ENCODE data around the gene PLBD2.

PLBD2 gene

GRCh38 chr12:113373440-113373839, 15.1 kb downstream of the PLBD2 start:
- TF ChIP-seq POLR2AphosphoS5 (IDR thresholded peaks at IDR 0.05; ENCODE audit: low read depth, low read length) (no peak), TAF1 (IDR thresholded peaks at IDR 0.05; ENCODE audit: borderline replicate concordance, insufficient read depth, low read length) (no peak), REST (IDR thresholded peaks at IDR 0.05; ENCODE audit: insufficient read depth in 1 of 2, low read depth in 2 of 2, low read length in 2 of 2) (no peak), SIN3A (IDR thresholded peaks at IDR 0.05; ENCODE audit: borderline replicate concordance, insufficient read depth, low read length) (no peak), FOXP2 (optimal IDR thresholded peaks at IDR 0.05; ENCODE audit: borderline replicate concordance, extremely low read depth, extremely low read length, insufficient read depth) (no peak)

- TF ChIP-seq FOXP2 (optimal IDR thresholded peaks at IDR 0.05; ENCODE audit: borderline replicate concordance, extremely low read depth, extremely low read length, insufficient read depth) (no peak), SIN3A (IDR thresholded peaks at IDR 0.05; ENCODE audit: borderline replicate concordance, insufficient read depth, low read length) (no peak), TAF1 (IDR thresholded peaks at IDR 0.05; ENCODE audit: borderline replicate concordance, insufficient read depth, low read length) (no peak), REST (IDR thresholded peaks at IDR 0.05; ENCODE audit: insufficient read depth in 1 of 2, low read depth in 2 of 2, low read length in 2 of 2) (no peak), POLR2AphosphoS5 (IDR thresholded peaks at IDR 0.05; ENCODE audit: low read depth, low read length) (no peak)
These were observed 15.6 kb downstream of the PLBD2 start for GRCh38 chr12:113373969-113374368.

- no peak for TF ChIP-seq FOXP2 (optimal IDR thresholded peaks at IDR 0.05; ENCODE audit: borderline replicate concordance, extremely low read depth, extremely low read length, insufficient read depth)
- TF ChIP-seq TAF1 (IDR thresholded peaks at IDR 0.05; ENCODE audit: borderline replicate concordance, insufficient read depth, low read length), result no peak
These were observed 16.5 kb downstream of the PLBD2 start for GRCh38 chr12:113374823-113375428.

- TF ChIP-seq TAF1 (IDR thresholded peaks at IDR 0.05; ENCODE audit: borderline replicate concordance, insufficient read depth, low read length) (no peak), REST (IDR thresholded peaks at IDR 0.05; ENCODE audit: insufficient read depth in 1 of 2, low read depth in 2 of 2, low read length in 2 of 2) (no peak), POLR2AphosphoS5 (IDR thresholded peaks at IDR 0.05; ENCODE audit: low read depth, low read length) (no peak), FOXP2 (optimal IDR thresholded peaks at IDR 0.05; ENCODE audit: borderline replicate concordance, extremely low read depth, extremely low read length, insufficient read depth) (no peak), SIN3A (IDR thresholded peaks at IDR 0.05; ENCODE audit: borderline replicate concordance, insufficient read depth, low read length) (no peak)
These were observed 19.9 kb downstream of the PLBD2 start for GRCh38 chr12:113378291-113378690.

GRCh38 chr12:113381220-113381619, 22.8 kb downstream of the PLBD2 start:
- TF ChIP-seq REST (IDR thresholded peaks at IDR 0.05; ENCODE audit: insufficient read depth in 1 of 2, low read depth in 2 of 2, low read length in 2 of 2) (no peak), SIN3A (IDR thresholded peaks at IDR 0.05; ENCODE audit: borderline replicate concordance, insufficient read depth, low read length) (no peak), FOXP2 (optimal IDR thresholded peaks at IDR 0.05; ENCODE audit: borderline replicate concordance, extremely low read depth, extremely low read length, insufficient read depth) (no peak), TAF1 (IDR thresholded peaks at IDR 0.05; ENCODE audit: borderline replicate concordance, insufficient read depth, low read length) (no peak)
